A549 (cell line): ENCODE data around the gene DDN. TPM values are rescaled to one million over a fixed set of nuclear protein-coding genes. Genes with fewer than 3 reads are reported as not detected.

Source experiments
- ATAC-seq, 2 experiments: fragments of 200-7000 bp in 1 of 2; fragments of >200 bp in 1 of 2; cut with Nextera tagmentation in 1 of 2; cut with Tn5 transposase in 1 of 2; 3 replicates each; pipeline versions ENCODE4 v1.8.0 to v1.9.1; 2018 to 2020; ENCODE audit warnings: mild to moderate bottlenecking in 1 of 2, moderate library complexity in 1 of 2
- CTCF ChIA-PET: fragments of 300-600 bp; sonication (Branson Sonifier 250); formaldehyde crosslinking; extraction: SDS; loops from one replicate; lab custom pipeline; 2021; ENCODE audit warnings: antibody characterized with exemption, inconsistent platforms; lab: Yijun Ruan, JAX
- POLR2A ChIA-PET: fragments of 350-600 bp; formaldehyde crosslinking; extraction: SDS; loops from one replicate; lab custom pipeline; 2021; ENCODE audit warnings: antibody characterized with exemption, inconsistent platforms; lab: Yijun Ruan, JAX
- DNase-seq, 2 experiments: peaks; one replicate each; pipeline versions ENCODE4 v3.0.0 to v3.0.0-alpha.2; 2011 to 2016; ENCODE audit warnings: low read depth in 1 of 2, low spot score in 1 of 2
- FAIRE-seq: peaks from 2 replicates; lab custom pipeline; 2011; peaks lifted over from hg19 to GRCh38; lab: Jason Lieb, UNC
- H3K27ac ChIP-seq, 2 experiments: fragments of >200 bp; sonication (Bioruptor Twin); formaldehyde crosslinking; 3 replicates each; pipeline ENCODE4 v1.5.1; 2016 to 2017
- H3K4me1 ChIP-seq: fragments of >200 bp; sonication (Bioruptor Twin); formaldehyde crosslinking; 3 replicates; pipeline ENCODE4 v1.6.1; 2016
- H3K4me2 ChIP-seq: fragments of >200 bp; sonication (Bioruptor Twin); formaldehyde crosslinking; 3 replicates; pipeline ENCODE4 v1.6.1; 2016
- H3K4me3 ChIP-seq: fragments of >200 bp; sonication (Bioruptor Twin); formaldehyde crosslinking; 3 replicates; pipeline ENCODE4 v1.5.1; 2016
- H3K9me3 ChIP-seq: fragments of >200 bp; sonication (Bioruptor Twin); formaldehyde crosslinking; 3 replicates; pipeline ENCODE4 v1.6.1; 2016
- BCL3 ChIP-seq: fragments of >200 bp; sonication (Bioruptor Twin); formaldehyde crosslinking; IDR thresholded peaks from 3 replicates; pipeline ENCODE4 v1.6.1; 2016
- BHLHE40 ChIP-seq: IDR thresholded peaks from 2 replicates; pipeline ENCODE4 v1.6.1; 2012; ENCODE audit warnings: low read depth, low read length, inconsistent platforms
- CEBPB ChIP-seq, 2 experiments: fragments of >200 bp in 1 of 2; sonication (Bioruptor Twin) in 1 of 2; formaldehyde crosslinking in 1 of 2; IDR thresholded peaks; 2 replicates each; pipeline ENCODE4 v1.6.1; 2012 to 2016
- CHD2 ChIP-seq: fragments of 150-350 bp; IDR thresholded peaks from 2 replicates; pipeline ENCODE4 v1.6.1; 2014; ENCODE audit warnings: low read length; ENCODE audit not compliant: partially characterized antibody
- CHD4 ChIP-seq: fragments of 200-600 bp; sonication (generic); IDR thresholded peaks from 2 replicates; pipeline ENCODE4 v1.6.1; 2016; ENCODE audit warnings: antibody characterized with exemption, mild to moderate bottlenecking, borderline replicate concordance
- EP300 ChIP-seq, 2 experiments: fragments of >200 bp; sonication (Bioruptor Twin); formaldehyde crosslinking; IDR thresholded peaks; 2 replicates in 1 of 2; 3 replicates in 1 of 2; pipeline ENCODE4 v1.6.1; 2016 to 2017
- FOSB ChIP-seq: fragments of 250-450 bp; sonication (Bioruptor Pico); IDR thresholded peaks from 2 replicates; pipeline ENCODE4 v1.5.0; 2020; ENCODE audit warnings: mild to moderate bottlenecking, moderate library complexity
- FOSL2 ChIP-seq, 2 experiments: fragments of 450-650 bp in 1 of 2; fragments of >200 bp in 1 of 2; sonication (Bioruptor Twin) in 1 of 2; formaldehyde crosslinking; IDR thresholded peaks; 2 replicates each; pipeline versions ENCODE4 v1.5.0 to v1.6.1; 2016 to 2020; ENCODE audit warnings: mild to moderate bottlenecking in 1 of 2, moderate library complexity in 1 of 2
- HES2 ChIP-seq: fragments of >200 bp; sonication (Bioruptor Twin); formaldehyde crosslinking; IDR thresholded peaks from 2 replicates; pipeline ENCODE4 v1.6.1; 2016
- HMGXB4 ChIP-seq: fragments of 250-450 bp; sonication (Bioruptor Pico); IDR thresholded peaks from 2 replicates; pipeline ENCODE4 v1.5.0; 2021; ENCODE audit warnings: mild to moderate bottlenecking, moderate library complexity, borderline replicate concordance
- JUN ChIP-seq, 2 experiments: fragments of >200 bp; sonication (Bioruptor Twin); formaldehyde crosslinking; IDR thresholded peaks; 2 replicates in 1 of 2; 3 replicates in 1 of 2; pipeline ENCODE4 v1.6.1; 2016 to 2017
- JUNB ChIP-seq: fragments of >200 bp; sonication (Bioruptor Twin); formaldehyde crosslinking; IDR thresholded peaks from 2 replicates; pipeline ENCODE4 v1.6.1; 2016
- MAX ChIP-seq: IDR thresholded peaks from 2 replicates; pipeline ENCODE4 v1.6.1; 2012
- MYC ChIP-seq: IDR thresholded peaks from 2 replicates; pipeline ENCODE4 v1.6.1; 2012; ENCODE audit warnings: mild to moderate bottlenecking, inconsistent platforms, low read length, improper control_type of control experiment, borderline replicate concordance
- NPAS2 ChIP-seq: fragments of 250-450 bp; sonication (Bioruptor Pico); IDR thresholded peaks from 2 replicates; pipeline ENCODE4 v1.8.0; 2022; ENCODE audit warnings: mild to moderate bottlenecking, moderate library complexity, borderline replicate concordance
- RCOR1 ChIP-seq: fragments of 150-350 bp; IDR thresholded peaks from 2 replicates; pipeline ENCODE4 v1.6.1; 2014; ENCODE audit warnings: antibody characterized with exemption, low read length, low read depth
- REST ChIP-seq: fragments of 200-600 bp; sonication (generic); IDR thresholded peaks from 2 replicates; pipeline ENCODE4 v1.6.1; 2016; ENCODE audit warnings: antibody characterized with exemption, mild to moderate bottlenecking, moderate library complexity
- RFX5 ChIP-seq: fragments of 450-650 bp; IDR thresholded peaks from 2 replicates; pipeline ENCODE4 v1.7.1; 2014; ENCODE audit warnings: antibody characterized with exemption, mild to moderate bottlenecking, moderate library complexity
- SMC3 ChIP-seq: fragments of >200 bp; sonication (Bioruptor Twin); formaldehyde crosslinking; IDR thresholded peaks from 3 replicates; pipeline ENCODE4 v1.6.1; 2018; ENCODE audit warnings: inconsistent platforms
- ZC3H11A ChIP-seq: fragments of 450-650 bp; IDR thresholded peaks from 2 replicates; pipeline ENCODE4 v1.6.1; 2014; ENCODE audit warnings: antibody characterized with exemption, mild to moderate bottlenecking
- ZFP36 ChIP-seq: fragments of 450-650 bp; IDR thresholded peaks from 2 replicates; pipeline ENCODE4 v1.6.1; 2014; ENCODE audit warnings: borderline replicate concordance; ENCODE audit not compliant: partially characterized antibody
- ZNF302 ChIP-seq: fragments of 250-450 bp; sonication (Bioruptor Pico); IDR thresholded peaks from 2 replicates; pipeline ENCODE4 v1.9.0; 2021; ENCODE audit warnings: inconsistent platforms, mild to moderate bottlenecking, moderate library complexity
- ZSCAN20 ChIP-seq: fragments of 250-450 bp; sonication (Bioruptor Pico); IDR thresholded peaks from 2 replicates; pipeline ENCODE4 v1.8.0; 2022; ENCODE audit warnings: mild to moderate bottlenecking, moderate library complexity
- WGBS: methylation state at CpG from one replicate; pipeline ENCODE4 v1.1.6; 2017; ENCODE audit errors: missing lambda C conversion rate; 5-methylcytosine and 5-hydroxymethylcytosine counted together
- polyA plus RNA-seq, 4 experiments: library from polyadenylated mRNA; depleted of rRNA in 3 of 4; stranded (reverse); fragments of >200 nt; fragmentation: RNase III in 1 of 4; extraction: RNeasy Plus Mini Kit Qiagen cat#74134 plus additional on column Dnase treatment in 1 of 4; gene quantifications; 2 replicates in 3 of 4; 3 replicates in 1 of 4; pipeline ENCODE4 v1.2.3, GENCODE V29; 2011 to 2017

The DDN gene
- polyA plus RNA-seq, 2 of the 4 experiments (the other 2 are of a cell fraction): 0.12 to 0.50 TPM

DNA sequence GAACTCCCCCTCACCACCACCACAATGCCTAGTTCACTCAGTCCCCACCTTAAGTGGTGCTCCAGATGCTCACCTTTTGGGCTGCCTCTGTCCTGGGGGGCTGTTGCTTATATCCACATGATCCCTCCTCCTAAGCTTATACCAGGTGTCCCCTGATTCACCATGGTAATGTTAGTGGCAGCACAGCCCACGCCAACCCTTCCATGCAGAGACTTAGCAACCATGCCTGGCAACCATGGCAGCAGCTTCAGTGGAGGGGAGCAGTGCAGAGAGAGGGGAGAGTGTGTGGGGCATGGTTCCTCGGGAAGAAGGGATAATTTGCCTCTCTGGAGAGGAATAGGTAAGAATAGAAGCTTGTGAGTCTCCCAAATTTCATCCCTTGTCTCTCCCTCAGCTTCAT, 1.2 kb upstream of the DDN start:
- POLR2A ChIA-PET: no interaction called here
- no peak for TF ChIP-seq MAX
- no peak for TF ChIP-seq FOSL2 (IDR thresholded peaks at IDR 0.05)
- no peak for TF ChIP-seq FOSL2 (CRISPR knock-in tag; IDR thresholded peaks at IDR 0.05)
- TF ChIP-seq CHD2: no peak
- TF ChIP-seq SMC3: no peak
- no peak for TF ChIP-seq CEBPB (IDR thresholded peaks at IDR 0.05)
- no peak for TF ChIP-seq RCOR1
- no peak for TF ChIP-seq ZC3H11A
- no peak for TF ChIP-seq REST
- no peak for TF ChIP-seq RFX5
- no peak for TF ChIP-seq ZNF302 (CRISPR knock-in tag)
- no peak for TF ChIP-seq FOSB (CRISPR knock-in tag)
- no peak for TF ChIP-seq HMGXB4 (CRISPR knock-in tag)
- no peak for ATAC-seq
- no peak for DNase-seq
- Histone ChIP-seq H3K4me3 (no peak overlapping the region), H3K4me2 (peak overlapping the region; percentile 82; the same call in 1 of the 3 replicates), H3K9me3 (no peaks in the 10 kb centered on the region), H3K27ac (no peak overlapping the region; a peak in 1 of 6 replicates), H3K4me1 (peaks cover 19% of the 10 kb centered on the region)
- no peak for FAIRE-seq
- CTCF ChIA-PET: interaction anchor here (0.9 to 77.5 kb wide), 7 partner anchors 15 to 120 kb away, joined by 3 to 2584 read pairs (median 5); partner anchors contain the start of genes ARF3, FKBP11, PRKAG1 and WNT1
- WGBS: 90% methylated on average over 2 of the region's 2 CpGs

DNA sequence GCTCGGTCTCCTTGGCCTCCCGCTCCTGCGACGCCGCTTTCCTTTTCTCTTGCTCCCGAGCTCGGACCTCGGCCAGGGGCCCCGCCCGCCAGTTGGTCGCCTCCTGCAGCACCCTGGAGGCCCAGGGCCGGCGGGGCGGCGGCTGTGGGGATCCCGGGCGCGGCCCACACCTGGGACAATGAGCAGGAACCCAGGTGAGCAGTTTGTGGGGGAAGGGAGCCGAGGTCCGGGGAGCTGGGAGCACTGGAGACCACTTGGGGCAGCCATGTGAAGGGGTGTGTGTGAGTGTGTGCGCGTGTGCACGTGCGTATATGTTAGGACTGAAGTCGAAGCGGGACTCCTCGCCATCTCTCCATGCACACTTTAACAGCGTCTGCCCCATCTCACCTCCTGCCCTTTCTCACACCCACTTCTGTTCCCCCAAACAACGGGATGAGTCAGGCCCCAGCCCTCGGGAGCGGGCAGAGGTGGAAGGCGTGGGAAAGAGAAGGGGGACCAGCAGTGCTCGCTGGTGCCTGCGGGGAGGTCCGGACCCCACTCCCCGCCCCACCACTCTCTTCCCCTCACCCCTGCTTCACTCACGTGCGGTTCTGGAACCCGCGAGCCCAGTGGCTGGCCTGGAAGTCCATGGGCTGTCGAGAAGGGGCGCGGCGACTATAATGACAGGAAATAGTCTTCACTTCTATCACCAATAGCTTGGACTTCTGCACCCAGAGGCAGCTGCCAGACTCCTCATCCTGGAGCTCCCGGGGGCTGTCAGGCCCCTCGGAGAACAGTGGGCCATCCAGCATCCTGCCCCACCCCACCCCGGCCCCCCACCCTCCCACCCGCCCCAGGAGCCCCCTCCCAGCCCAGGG, 450 bp downstream of the DDN start:
- H3K4me2 ChIP-seq: peak overlapping the region; percentile 82
- peaks cover 19% of the 10 kb centered on the region for H3K4me1 ChIP-seq
- peak overlapping the region; percentile 45 for H3K4me3 ChIP-seq
- no peak for FAIRE-seq
- H3K27ac ChIP-seq: peak overlapping the region; percentile 52 to 87
- DNase-seq: peak in 1 of 2 experiments; percentile 60
- ChIA-PET POLR2A (interaction anchor here (1.6 to 2.5 kb wide), 2 partner anchors 19 to 133 kb away, joined by 3 to 9 read pairs; partner anchors contain the start of genes PRKAG1 and TUBA1B), CTCF (interaction anchor here (1.4 to 77.5 kb wide), 10 partner anchors 7 to 184 kb away, joined by 4 to 2584 read pairs (median 31); partner anchors contain the start of genes ARF3, DDX23, DHH and FKBP11)
- ATAC-seq: peak; percentile 17 to 23
- 4% methylated on average over 45 of the region's 48 CpGs for WGBS
- no peaks in the 10 kb centered on the region for H3K9me3 ChIP-seq
- TF ChIP-seq RCOR1 (no peak), CEBPB (IDR thresholded peaks at IDR 0.05) (no peak), NPAS2 (CRISPR knock-in tag) (peak; percentile 48; the same call in 1 of the 2 replicates), ZNF302 (CRISPR knock-in tag) (peak; percentile 49; the same call in 1 of the 2 replicates), ZSCAN20 (CRISPR knock-in tag) (no peak), MYC (no peak), JUN (IDR thresholded peaks at IDR 0.05) (peak in 1 of 2 experiments; percentile 29; a peak in 1 of 5 replicates), JUNB (no peak), HES2 (no peak), BCL3 (no peak), CHD4 (no peak), MAX (peak; percentile 98), CHD2 (no peak), BHLHE40 (peak; percentile 43; the same call in 1 of the 2 replicates), ZFP36 (no peak), EP300 (IDR thresholded peaks at IDR 0.05) (no peak)
